Measurements from ENCODE around the gene PAQR5. TPM values are rescaled to one million over a fixed set of nuclear protein-coding genes. Genes with fewer than 3 reads are reported as not detected.

The PAQR5 gene
- total RNA-seq, 1 experiment from 2014 or later: 2.0 TPM

DNA sequence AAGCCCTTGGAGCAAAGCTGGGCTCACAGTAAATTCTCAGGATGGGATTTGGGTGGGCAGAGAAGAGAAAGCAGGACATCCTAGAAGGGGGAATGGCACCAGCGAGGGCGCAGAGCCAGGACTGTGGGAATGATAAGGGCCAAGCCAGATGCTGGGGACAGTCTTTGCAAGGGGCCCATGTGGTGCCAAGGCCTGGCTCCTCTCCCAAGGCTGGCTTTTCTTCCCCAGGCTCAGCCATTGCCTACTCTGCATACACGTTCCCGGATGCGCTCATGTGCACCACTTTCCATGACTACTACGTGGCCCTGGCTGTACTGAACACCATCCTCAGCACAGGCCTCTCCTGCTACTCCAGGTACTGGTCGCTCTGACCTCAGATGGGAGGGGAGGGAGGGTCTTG lies 90.7 kb downstream of the PAQR5 start:
- H3K27me3 ChIP-seq (ENCODE audit: control insufficient read depth, insufficient read depth, low read length): no peaks in the 10 kb centered on the region
- DNase-seq (ENCODE audit: low read depth, low spot score) (no peak), ATAC-seq (no peak)
- H3K9me3 ChIP-seq (ENCODE audit: control insufficient read depth, insufficient read depth, low read depth, low read length): no peaks in the 10 kb centered on the region
- in situ Hi-C loops (cut with HindIII; ENCODE audit: low pct_unique_long_range_greater_than_20kb, low sequenced_read_pairs) (no loop called here), intact Hi-C loops (cut with micrococcal nuclease; ENCODE audit: unreplicated experiment) (no loop called here)
- BruUV-seq (replicated peaks): no TSS peak
- H3K36me3 ChIP-seq (ENCODE audit: control insufficient read depth, insufficient read depth, low read length): no peaks in the 10 kb centered on the region
- TF ChIP-seq, protein P1, sequence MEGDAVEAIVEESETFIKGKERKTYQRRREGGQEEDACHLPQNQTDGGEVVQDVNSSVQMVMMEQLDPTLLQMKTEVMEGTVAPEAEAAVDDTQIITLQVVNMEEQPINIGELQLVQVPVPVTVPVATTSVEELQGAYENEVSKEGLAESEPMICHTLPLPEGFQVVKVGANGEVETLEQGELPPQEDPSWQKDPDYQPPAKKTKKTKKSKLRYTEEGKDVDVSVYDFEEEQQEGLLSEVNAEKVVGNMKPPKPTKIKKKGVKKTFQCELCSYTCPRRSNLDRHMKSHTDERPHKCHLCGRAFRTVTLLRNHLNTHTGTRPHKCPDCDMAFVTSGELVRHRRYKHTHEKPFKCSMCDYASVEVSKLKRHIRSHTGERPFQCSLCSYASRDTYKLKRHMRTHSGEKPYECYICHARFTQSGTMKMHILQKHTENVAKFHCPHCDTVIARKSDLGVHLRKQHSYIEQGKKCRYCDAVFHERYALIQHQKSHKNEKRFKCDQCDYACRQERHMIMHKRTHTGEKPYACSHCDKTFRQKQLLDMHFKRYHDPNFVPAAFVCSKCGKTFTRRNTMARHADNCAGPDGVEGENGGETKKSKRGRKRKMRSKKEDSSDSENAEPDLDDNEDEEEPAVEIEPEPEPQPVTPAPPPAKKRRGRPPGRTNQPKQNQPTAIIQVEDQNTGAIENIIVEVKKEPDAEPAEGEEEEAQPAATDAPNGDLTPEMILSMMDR (IDR thresholded peaks at IDR 0.05): no peak
- TF ChIP-seq, protein P2, sequence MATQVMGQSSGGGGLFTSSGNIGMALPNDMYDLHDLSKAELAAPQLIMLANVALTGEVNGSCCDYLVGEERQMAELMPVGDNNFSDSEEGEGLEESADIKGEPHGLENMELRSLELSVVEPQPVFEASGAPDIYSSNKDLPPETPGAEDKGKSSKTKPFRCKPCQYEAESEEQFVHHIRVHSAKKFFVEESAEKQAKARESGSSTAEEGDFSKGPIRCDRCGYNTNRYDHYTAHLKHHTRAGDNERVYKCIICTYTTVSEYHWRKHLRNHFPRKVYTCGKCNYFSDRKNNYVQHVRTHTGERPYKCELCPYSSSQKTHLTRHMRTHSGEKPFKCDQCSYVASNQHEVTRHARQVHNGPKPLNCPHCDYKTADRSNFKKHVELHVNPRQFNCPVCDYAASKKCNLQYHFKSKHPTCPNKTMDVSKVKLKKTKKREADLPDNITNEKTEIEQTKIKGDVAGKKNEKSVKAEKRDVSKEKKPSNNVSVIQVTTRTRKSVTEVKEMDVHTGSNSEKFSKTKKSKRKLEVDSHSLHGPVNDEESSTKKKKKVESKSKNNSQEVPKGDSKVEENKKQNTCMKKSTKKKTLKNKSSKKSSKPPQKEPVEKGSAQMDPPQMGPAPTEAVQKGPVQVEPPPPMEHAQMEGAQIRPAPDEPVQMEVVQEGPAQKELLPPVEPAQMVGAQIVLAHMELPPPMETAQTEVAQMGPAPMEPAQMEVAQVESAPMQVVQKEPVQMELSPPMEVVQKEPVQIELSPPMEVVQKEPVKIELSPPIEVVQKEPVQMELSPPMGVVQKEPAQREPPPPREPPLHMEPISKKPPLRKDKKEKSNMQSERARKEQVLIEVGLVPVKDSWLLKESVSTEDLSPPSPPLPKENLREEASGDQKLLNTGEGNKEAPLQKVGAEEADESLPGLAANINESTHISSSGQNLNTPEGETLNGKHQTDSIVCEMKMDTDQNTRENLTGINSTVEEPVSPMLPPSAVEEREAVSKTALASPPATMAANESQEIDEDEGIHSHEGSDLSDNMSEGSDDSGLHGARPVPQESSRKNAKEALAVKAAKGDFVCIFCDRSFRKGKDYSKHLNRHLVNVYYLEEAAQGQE (IDR thresholded peaks at IDR 0.05; ENCODE audit: insufficient read depth in 1 of 2, low read depth in 2 of 2, low read length in 1 of 2): no peak
- TF ChIP-seq TCF7L2 (IDR thresholded peaks at IDR 0.05; ENCODE audit: low read depth, low read length) (no peak), POLR2AphosphoS5 (IDR thresholded peaks at IDR 0.05; ENCODE audit: low read depth, low read length) (no peak), SIN3A (IDR thresholded peaks at IDR 0.05; ENCODE audit: borderline replicate concordance, insufficient read depth, low read depth, low read length) (no peak)
- H3K4me3 ChIP-seq (ENCODE audit: low read depth in 2 of 2, low read length in 2 of 2): no peak overlapping the region
- H3K4me1 ChIP-seq (ENCODE audit: control insufficient read depth, insufficient read depth, low read length): peaks cover 2% of the 10 kb centered on the region
- ChIA-PET POLR2A (interaction anchor here (0.6 kb wide), 2 partner anchors 70 to 135 kb away, joined by 4 to 5 read pairs; no protein-coding TSS in a partner anchor), CTCF (no interaction called here)
- H3K27ac ChIP-seq (ENCODE audit: low read length): no peak overlapping the region

DNA sequence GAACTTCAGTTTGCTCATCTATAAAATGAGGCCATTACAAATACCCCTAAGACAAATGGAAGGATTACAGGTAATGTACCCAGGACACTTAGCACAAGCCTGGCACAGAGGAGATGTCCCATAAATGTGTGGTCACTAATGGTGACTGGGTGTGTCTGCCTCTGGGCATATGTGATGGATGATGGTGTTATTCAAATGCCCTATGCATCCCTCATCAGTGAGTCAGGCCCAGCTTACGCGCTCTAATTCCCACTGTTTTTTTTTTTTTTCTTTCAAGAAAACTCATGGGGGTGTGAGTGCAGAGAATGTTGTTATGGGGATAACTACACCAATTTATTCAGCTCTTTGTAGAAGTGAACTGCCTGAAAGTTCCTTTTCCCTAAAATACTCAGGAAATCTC lies 91.9 kb downstream of the PAQR5 start:
- in situ Hi-C loops (cut with HindIII; ENCODE audit: low pct_unique_long_range_greater_than_20kb, low sequenced_read_pairs) (no loop called here), intact Hi-C loops (cut with micrococcal nuclease; ENCODE audit: unreplicated experiment) (loop anchor here (5.0 kb wide), 1 partner anchor 318 kb away; no protein-coding TSS in a partner anchor)
- Histone ChIP-seq H3K27me3 (ENCODE audit: control insufficient read depth, insufficient read depth, low read length) (no peaks in the 10 kb centered on the region), H3K27ac (ENCODE audit: low read length) (no peak overlapping the region), H3K9me3 (ENCODE audit: control insufficient read depth, insufficient read depth, low read depth, low read length) (no peaks in the 10 kb centered on the region), H3K36me3 (ENCODE audit: control insufficient read depth, insufficient read depth, low read length) (no peaks in the 10 kb centered on the region), H3K4me3 (ENCODE audit: low read depth in 2 of 2, low read length in 2 of 2) (no peak overlapping the region), H3K4me1 (ENCODE audit: control insufficient read depth, insufficient read depth, low read length) (peaks cover 3% of the 10 kb centered on the region)
- BruUV-seq (replicated peaks): no TSS peak
- no peak for ATAC-seq
- TF ChIP-seq TCF7L2 (IDR thresholded peaks at IDR 0.05; ENCODE audit: low read depth, low read length): no peak
- TF ChIP-seq SIN3A (IDR thresholded peaks at IDR 0.05; ENCODE audit: borderline replicate concordance, insufficient read depth, low read depth, low read length): no peak
- no peak for TF ChIP-seq POLR2AphosphoS5 (IDR thresholded peaks at IDR 0.05; ENCODE audit: low read depth, low read length)
- TF ChIP-seq, protein P2 (IDR thresholded peaks at IDR 0.05; ENCODE audit: insufficient read depth in 1 of 2, low read depth in 2 of 2, low read length in 1 of 2): no peak
- TF ChIP-seq, protein P1 (IDR thresholded peaks at IDR 0.05): no peak
- ChIA-PET CTCF (no interaction called here), POLR2A (no interaction called here)
- DNase-seq (ENCODE audit: low read depth, low spot score): no peak
